Measurements from ENCODE around the gene PPT2.

Gene PPT2

GRCh38 chr6:32167761-32168262 lies 13.9 kb downstream of the PPT2 start:
- TF ChIP-seq CTCF (IDR thresholded peaks at IDR 0.05; ENCODE audit: insufficient read depth, low read length, missing control alignments) = no peak
- ChIA-PET CTCF (interaction anchor here (1.1 kb wide), 1 partner anchor 51 kb away, joined by 3 read pairs; no protein-coding TSS in a partner anchor), POLR2A (interaction anchor here (0.6 kb wide), 1 partner anchor 337 kb away, joined by 3 read pairs; no protein-coding TSS in a partner anchor)
- no peak for DNase-seq (ENCODE audit: low read depth, low spot score)
- H3K4me3 ChIP-seq (ENCODE audit: low read depth, low read length) = no peak overlapping the region

DNA sequence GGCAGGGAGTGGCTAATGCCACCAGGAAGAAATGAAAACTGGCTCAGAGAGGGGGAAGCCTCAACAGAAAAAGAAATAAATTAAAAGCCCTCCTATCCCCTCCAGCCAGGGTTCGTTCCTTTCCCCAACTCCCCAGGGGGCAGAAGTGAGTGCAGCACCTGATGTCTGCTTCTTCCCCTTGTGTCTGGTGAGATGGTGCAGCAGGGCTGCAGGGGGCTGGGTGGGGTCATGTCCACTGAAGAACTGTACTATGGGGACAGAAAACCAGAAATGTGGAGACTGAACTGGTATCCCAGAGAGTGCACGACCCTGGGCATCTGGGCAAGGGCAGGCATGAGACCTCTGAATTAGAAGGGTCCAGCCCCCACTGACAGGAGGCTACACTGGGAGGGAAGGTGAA lies 14.4 kb downstream of the PPT2 start:
- POLR2A ChIA-PET = interaction anchor here (0.6 kb wide), 1 partner anchor 338 kb away, joined by 3 read pairs; no protein-coding TSS in a partner anchor
- CTCF ChIA-PET = interaction anchor here (0.5 to 1.0 kb wide), 2 partner anchors 51 to 1494 kb away, joined by 3 read pairs; no protein-coding TSS in a partner anchor
- no peak overlapping the region for H3K4me3 ChIP-seq (ENCODE audit: low read depth, low read length)
- TF ChIP-seq CTCF (IDR thresholded peaks at IDR 0.05; ENCODE audit: insufficient read depth, low read length, missing control alignments) = no peak
- DNase-seq (ENCODE audit: low read depth, low spot score) = no peak

DNA sequence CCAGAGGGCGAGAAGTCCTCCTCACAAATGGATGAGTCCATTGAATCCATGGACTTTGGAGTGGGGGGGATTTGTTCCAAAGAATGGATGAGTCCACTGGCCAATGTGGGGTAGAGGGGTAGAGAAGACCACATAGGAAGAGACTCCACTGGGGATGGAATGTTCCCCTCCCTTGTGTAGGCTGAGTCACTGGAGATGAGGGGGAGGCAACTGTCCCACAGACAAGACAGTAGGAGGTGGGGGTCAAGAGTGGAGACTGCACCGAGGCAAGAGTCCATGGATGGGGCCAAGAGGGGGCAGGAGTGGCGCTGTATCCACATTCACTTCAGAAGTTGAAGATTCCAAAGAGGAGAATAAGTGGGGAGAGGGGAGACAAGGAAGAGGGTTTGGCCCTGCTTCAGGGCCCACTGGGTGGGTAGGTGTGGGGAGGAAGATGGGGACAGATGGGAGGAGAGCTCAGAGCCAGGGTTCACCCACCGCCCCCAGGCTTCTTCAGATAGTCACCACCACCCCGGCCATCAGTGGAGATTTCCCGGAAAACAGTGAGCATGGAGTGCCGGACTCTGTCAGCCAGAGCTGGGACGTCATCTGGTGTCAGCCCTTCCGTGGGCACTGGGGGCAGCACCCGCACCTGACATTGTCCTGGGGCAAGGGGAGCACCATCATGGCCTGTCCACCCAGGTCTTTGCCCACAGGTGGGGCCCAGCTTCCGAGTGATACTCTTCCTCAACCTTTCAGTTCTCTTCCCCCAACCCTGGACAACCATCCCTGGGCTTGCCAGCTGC lies 15.1 kb downstream of the PPT2 start:
- POLR2A ChIA-PET = no interaction called here
- CTCF ChIA-PET = interaction anchor here (0.5 to 1.0 kb wide), 3 partner anchors 50 to 1495 kb away, joined by 3 to 4 read pairs (median 3); no protein-coding TSS in a partner anchor

GRCh38 chr6:32170294-32170693 lies 16.4 kb downstream of the PPT2 start:
- no peak for TF ChIP-seq CTCF (IDR thresholded peaks at IDR 0.05; ENCODE audit: insufficient read depth, low read length, missing control alignments)
- H3K4me3 ChIP-seq (ENCODE audit: low read depth, low read length) = no peak overlapping the region
- POLR2A ChIA-PET = no interaction called here
- CTCF ChIA-PET = no interaction called here
- no peak for DNase-seq (ENCODE audit: low read depth, low spot score)

More for the DNA sequence above, 15.1 kb downstream of the PPT2 start:
- DNase-seq (ENCODE audit: low read depth, low spot score) = no peak
- TF ChIP-seq CTCF (IDR thresholded peaks at IDR 0.05; ENCODE audit: insufficient read depth, low read length, missing control alignments) = no peak
- H3K4me3 ChIP-seq (ENCODE audit: low read depth, low read length) = no peak overlapping the region

- CTCF ChIA-PET = interaction anchor here (1.5 to 2.1 kb wide), 3 partner anchors 9 to 123 kb away, joined by 4 to 7 read pairs (median 4); no protein-coding TSS in a partner anchor
Observed at GRCh38 chr6:32171234-32171633, 17.3 kb downstream of the PPT2 start.

More at GRCh38 chr6:32171234-32171633, 17.3 kb downstream of the PPT2 start:
- DNase-seq (ENCODE audit: low read depth, low spot score) = no peak
- POLR2A ChIA-PET = interaction anchor here (0.6 kb wide), 1 partner anchor 25 kb away, joined by 3 read pairs; no protein-coding TSS in a partner anchor
- H3K4me3 ChIP-seq (ENCODE audit: low read depth, low read length) = no peak overlapping the region
- TF ChIP-seq CTCF (IDR thresholded peaks at IDR 0.05; ENCODE audit: insufficient read depth, low read length, missing control alignments) = no peak

All from AG04449 (cell line).